Cardiac septum (tissue), 1 donor: ENCODE measurements around the gene CMKLR1. TPM values are rescaled to one million over a fixed set of nuclear protein-coding genes. Genes with fewer than 3 reads are reported as not detected.

ENCODE experiments used
- DNase-seq: peaks from one replicate; pipeline ENCODE4 v3.0.0-alpha.2; 2020; ENCODE audit warnings: low spot score
- intact Hi-C: fragments of 100-400 bp; cut with DNase I; formaldehyde crosslinking; loops from one replicate; pipeline ENCODE4 v1.14.0; 2022
- total RNA-seq: library from RNA; stranded (reverse); fragmentation: NEBNext Ultra II Directional; extraction: Animal tissue kit (Norgen Biotek cat#: 25700); gene quantifications from one replicate; pipeline ENCODE4 v1.2.1, GENCODE V29; 2021
- donor health status: DM: no; HTN: no; CAD: no.

The CMKLR1 gene
- total RNA-seq, 1 donor from 2014 or later: 21.0 TPM

DNA sequence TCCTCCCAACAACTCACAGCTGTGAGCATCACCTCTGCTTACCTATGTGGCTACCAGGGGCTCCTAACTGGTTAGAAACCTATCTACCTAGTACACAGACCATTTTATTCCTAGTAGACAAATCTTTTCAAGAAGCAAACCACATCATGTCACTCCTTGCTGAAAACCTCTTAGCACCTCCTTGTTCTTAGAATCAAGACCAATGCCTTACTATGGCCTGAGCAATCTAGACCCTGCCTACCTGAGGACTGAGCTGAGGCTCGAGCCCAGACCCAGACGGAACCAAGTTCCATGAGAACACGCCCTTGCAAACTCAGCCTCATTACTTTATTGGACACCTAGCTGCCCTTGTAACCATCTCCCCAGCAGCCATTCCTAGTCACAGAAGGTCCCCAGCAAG lies 32.6 kb downstream of the CMKLR1 start:
- no peak for DNase-seq
- intact Hi-C loops: no loop called here

DNA sequence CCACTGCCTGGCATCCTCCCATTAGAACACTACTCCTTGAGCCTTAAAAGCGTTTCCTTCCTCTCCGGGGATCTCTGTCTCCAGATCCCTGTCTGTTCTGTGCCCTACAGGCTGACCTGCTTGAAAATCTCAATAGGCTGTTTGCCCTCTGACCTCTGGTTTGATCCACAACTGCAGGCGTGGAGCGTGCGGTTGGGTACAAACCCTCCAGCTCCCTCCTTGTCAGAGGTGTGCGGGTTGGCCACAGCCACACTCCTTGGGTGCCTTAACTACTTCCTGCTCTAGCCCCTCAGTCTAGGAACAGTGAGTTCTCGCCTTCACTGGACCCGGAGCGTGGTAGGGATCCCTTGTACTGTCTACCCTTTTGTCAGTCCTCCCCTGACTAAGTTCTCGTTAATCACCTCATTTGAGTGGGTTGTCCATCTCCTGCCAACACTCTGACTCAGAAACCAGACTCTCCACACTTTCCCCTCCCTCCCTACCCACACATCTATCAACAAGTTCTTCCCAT lies 33.1 kb downstream of the CMKLR1 start:
- no peak for DNase-seq
- intact Hi-C loops: no loop called here

DNA sequence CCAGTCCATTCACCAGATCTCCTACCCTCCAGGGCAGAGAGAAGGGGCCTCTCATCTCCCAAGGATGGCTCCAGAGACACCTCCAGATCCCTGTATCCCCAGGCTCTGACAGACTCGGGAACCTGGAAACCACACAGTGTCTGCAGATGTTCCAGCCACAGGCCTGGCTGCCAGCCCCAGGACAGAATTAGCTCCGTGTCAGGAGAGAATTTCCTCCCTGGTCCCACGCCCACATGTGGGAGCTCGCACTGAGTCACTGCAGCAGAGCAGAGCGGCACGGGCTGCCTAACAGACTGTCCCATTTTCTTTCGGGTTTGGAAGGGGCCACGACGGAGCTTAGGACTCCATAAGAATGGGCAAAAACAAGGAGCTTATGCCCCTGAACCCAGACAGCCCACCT lies 33.6 kb downstream of the CMKLR1 start:
- intact Hi-C loops: no loop called here
- peak; percentile 95 for DNase-seq

- intact Hi-C loops: loop anchor here (5.0 kb wide), 1 partner anchor 33 kb away; the partner anchor contains the start of gene CMKLR1
- no peak for DNase-seq
Measured at GRCh38 chr12:108304633-108305032, 34.5 kb downstream of the CMKLR1 start.

DNA sequence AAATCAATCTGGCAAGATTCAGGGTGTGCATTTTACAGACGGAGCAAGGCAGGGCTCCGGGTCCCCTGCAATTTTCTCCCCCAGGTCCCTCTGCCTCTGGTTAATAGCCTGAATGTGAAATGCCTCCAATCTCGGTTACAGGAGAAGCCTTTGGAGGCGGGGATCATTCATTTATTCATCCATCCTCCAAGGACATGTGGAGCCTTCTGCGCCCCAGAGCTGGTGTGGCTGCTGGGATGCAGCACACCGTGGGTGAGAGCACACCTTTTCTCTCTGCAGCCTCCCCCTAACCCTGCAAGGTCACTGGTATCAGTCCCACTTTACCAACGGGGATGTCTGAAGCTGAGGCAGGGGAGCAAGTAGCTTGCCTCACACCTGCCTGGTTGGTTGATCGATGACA lies 35.4 kb downstream of the CMKLR1 start:
- DNase-seq: no peak
- intact Hi-C loops: loop anchor here (5.0 kb wide), 1 partner anchor 34 kb away; the partner anchor contains the start of gene CMKLR1

DNA sequence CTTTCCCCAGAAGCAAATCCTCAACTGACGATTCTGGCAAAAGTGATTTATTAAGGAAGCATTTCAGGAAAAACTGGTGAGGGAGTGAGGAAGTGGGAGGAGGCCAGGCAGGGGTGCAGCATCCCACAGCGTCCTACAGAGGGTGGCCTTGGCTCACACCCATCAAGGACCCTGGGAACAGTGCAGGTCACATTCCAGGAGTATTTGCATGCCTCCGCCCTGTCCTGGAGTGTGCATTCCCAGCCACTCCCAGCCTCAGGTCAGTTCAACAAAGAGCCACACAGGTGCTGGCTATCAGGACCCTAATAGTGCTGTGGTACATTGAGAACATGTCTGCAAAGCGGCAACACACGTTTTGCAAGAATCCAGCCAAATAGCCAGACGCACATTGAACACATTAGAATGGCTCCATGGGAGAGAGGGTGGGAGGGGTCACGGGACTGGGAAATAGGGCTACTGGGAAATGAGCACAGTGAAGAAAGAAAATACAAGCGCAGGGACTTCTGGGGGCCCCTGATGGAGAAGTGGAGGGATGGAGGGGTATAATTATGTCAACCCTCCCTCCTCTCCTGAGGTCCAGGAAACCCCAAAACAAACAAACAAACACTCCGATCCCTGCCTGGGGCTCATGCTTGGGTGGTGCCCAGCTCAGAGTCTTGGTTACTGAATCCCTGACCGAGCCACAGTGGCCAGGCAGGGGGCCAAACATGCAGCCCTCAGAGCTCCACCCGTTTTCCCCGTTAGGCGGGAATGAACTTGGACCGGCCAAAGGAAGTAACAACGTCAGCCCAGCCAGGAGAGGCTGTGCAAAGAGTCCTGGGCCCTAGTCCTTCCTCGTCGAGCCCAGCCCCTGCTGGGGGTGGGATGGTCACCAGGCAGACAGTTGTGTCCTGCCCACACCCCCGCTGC lies 36.5 kb downstream of the CMKLR1 start:
- DNase-seq: peak; percentile 90
- intact Hi-C loops: loop anchor here (5.0 kb wide), 1 partner anchor 35 kb away; the partner anchor contains the start of gene CMKLR1

- DNase-seq: no peak
- intact Hi-C loops: loop anchor here (5.0 kb wide), 1 partner anchor 35 kb away; the partner anchor contains the start of gene CMKLR1
Measured at GRCh38 chr12:108302016-108302402, 37.1 kb downstream of the CMKLR1 start.

GRCh38 chr12:108301346-108301745 lies 37.8 kb downstream of the CMKLR1 start:
- DNase-seq: no peak

GRCh38 chr12:108299980-108300696 lies 39.0 kb downstream of the CMKLR1 start:
- DNase-seq: no peak
- intact Hi-C loops: loop anchor here (5.0 kb wide), 1 partner anchor 37 kb away; the partner anchor contains the start of gene CMKLR1

More at GRCh38 chr12:108301346-108301745, 37.8 kb downstream of the CMKLR1 start:
- intact Hi-C loops: loop anchor here (5.0 kb wide), 1 partner anchor 36 kb away; the partner anchor contains the start of gene CMKLR1

- no peak for DNase-seq
- intact Hi-C loops: no loop called here
Measured at GRCh38 chr12:108299516-108299915, 39.6 kb downstream of the CMKLR1 start.

- intact Hi-C loops: no loop called here
- no peak for DNase-seq
Measured at GRCh38 chr12:108298761-108299275, 40.3 kb downstream of the CMKLR1 start.

DNA sequence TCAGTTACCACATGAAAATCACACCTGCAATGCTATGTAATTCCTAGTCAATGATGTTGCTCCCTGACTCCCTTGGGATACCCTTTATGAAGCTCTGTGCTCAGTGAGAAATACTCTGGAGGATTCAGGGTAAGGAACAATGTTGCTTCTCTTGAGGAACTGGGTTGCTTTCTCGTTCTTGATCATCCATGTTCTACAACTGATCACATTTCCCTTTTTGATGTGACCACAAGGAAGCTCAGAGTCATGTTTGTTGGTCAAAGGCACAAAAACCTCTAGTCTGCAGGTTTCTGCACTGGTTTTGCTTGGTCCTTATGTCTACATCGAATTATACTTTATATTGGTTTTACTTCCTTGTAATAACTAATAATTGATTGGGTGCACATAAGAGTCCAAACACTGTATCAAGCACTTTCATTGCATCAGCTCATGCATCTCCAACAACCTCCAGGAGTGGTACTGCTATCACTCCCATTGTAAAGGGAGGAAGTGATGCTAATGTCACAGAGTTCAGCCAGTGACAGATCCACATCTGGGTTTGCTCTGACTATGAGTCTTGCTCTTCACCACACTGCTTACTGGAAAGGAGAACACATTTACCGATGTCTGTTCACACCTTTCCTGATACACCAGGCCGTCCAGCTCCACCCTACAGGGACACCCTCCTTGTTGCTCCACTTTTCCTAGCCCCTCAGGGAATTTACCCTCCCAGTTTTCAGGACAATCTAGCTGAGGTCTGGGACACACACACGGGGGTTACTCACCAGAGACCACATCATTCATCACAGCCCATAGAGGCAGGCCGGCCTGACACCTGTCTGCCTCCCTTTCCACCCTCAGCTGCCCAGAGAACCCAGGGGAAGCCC lies 41.0 kb downstream of the CMKLR1 start:
- intact Hi-C loops: no loop called here
- no peak for DNase-seq

GRCh38 chr12:108297424-108297823 lies 41.7 kb downstream of the CMKLR1 start:
- intact Hi-C loops: no loop called here

GRCh38 chr12:108296945-108297344 lies 42.2 kb downstream of the CMKLR1 start:
- no peak for DNase-seq
- intact Hi-C loops: no loop called here

More at GRCh38 chr12:108297424-108297823, 41.7 kb downstream of the CMKLR1 start:
- no peak for DNase-seq

DNA sequence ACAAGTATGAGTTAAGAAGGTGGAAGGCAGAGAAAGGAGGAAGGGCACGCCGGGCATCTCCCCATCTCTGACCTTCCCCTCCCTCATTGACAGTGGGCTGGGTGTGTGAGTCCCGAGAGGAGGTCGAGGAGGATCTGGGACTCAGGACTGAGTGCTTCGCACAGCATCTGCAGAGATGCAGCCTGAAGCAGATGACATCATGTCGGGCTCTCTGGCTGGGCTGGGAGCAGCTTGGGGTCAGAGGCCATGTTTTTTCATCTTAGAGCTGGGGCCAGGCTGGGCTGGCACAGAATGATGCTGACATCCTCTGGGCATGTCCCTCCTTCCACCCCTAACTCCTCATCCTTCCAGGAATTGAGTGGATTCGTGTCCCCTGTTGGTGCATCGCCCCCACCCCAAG lies 43.5 kb downstream of the CMKLR1 start:
- no peak for DNase-seq
- intact Hi-C loops: no loop called here

- no peak for DNase-seq
- intact Hi-C loops: no loop called here
Measured at GRCh38 chr12:108289350-108290161, 49.6 kb downstream of the CMKLR1 start.

- intact Hi-C loops: no loop called here
Measured at GRCh38 chr12:108287227-108287626, 51.9 kb downstream of the CMKLR1 start.

DNA sequence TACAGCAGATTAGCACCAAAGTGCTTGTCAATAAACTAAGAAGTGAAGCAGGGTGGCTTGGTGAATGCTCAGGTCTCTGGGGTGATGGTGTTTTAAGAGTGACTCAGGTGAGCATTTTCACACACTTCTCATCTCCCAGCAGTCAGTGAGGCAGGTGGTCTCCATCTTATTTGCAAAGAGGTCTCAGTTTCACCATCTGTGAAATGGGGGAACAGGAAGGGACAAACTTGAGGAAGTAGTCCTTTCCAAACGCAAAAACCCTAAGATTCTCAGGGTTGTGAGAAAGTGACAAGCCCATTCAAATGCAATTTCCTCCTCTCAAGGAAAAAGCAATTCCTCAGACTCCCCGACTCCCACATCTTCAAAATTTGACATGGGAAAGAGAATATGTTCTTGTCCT lies 54.1 kb downstream of the CMKLR1 start:
- no peak for DNase-seq
- intact Hi-C loops: no loop called here

More at GRCh38 chr12:108287227-108287626, 51.9 kb downstream of the CMKLR1 start:
- DNase-seq: no peak
